ENCODE measurements around the gene S100A12.

DNA sequence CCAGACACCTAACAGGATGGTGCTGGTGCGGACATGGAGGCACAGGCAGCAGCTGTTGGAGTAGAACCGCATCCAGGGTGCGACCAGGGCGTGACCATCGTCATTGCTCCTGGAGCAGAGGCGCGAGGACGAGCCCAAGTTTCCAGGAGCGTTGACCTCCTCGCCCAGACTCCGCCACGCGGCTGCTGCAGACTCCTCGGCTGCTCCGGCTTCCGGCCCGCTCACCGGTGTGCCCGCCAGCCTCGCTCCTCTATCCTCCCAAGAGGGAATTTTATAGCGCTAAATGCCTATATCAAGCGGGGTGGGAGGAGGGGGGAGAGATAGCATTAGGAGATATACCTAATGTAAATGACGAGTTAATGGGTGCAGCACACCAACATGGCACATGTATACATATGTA, 5.3 kb upstream of the S100A12 start:
- no peak for TF ChIP-seq POLR2A (IDR thresholded peaks at IDR 0.05)
- TF ChIP-seq, protein P1, sequence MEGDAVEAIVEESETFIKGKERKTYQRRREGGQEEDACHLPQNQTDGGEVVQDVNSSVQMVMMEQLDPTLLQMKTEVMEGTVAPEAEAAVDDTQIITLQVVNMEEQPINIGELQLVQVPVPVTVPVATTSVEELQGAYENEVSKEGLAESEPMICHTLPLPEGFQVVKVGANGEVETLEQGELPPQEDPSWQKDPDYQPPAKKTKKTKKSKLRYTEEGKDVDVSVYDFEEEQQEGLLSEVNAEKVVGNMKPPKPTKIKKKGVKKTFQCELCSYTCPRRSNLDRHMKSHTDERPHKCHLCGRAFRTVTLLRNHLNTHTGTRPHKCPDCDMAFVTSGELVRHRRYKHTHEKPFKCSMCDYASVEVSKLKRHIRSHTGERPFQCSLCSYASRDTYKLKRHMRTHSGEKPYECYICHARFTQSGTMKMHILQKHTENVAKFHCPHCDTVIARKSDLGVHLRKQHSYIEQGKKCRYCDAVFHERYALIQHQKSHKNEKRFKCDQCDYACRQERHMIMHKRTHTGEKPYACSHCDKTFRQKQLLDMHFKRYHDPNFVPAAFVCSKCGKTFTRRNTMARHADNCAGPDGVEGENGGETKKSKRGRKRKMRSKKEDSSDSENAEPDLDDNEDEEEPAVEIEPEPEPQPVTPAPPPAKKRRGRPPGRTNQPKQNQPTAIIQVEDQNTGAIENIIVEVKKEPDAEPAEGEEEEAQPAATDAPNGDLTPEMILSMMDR (IDR thresholded peaks at IDR 0.05) = no peak

All from heart left ventricle (tissue), 13 donors.